ENCODE results near the gene KMT2E.
"Not testable (repeated sequence)": the region's sequence is repeated elsewhere in the genome, so short reads cannot be mapped to it uniquely, and the experiment has no call there.

KMT2E gene

DNA sequence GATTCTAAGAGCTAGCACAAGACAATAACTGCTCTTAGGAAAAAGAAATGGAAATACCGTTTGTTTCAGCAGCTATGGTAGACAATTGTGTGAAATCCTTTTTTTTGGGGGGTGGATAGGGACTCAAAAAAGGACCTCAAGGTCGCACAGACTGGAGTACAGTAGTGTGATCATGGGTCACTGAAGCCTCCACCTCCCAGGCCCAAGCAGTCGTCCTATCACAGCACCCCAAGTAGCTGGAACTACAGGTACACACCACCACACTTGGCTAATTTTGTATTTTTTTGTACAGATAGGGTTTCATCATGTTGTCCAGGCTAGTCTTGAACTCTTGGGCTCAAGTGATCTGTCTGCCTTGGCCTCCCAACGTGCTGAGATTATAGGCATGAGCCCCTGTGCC lies 33.9 kb downstream of the KMT2E start:
- no peak overlapping the region for H3K27ac ChIP-seq
- no peak for TF ChIP-seq ZFX (IDR thresholded peaks at IDR 0.05; ENCODE audit: borderline replicate concordance)
- TF ChIP-seq, protein P1, sequence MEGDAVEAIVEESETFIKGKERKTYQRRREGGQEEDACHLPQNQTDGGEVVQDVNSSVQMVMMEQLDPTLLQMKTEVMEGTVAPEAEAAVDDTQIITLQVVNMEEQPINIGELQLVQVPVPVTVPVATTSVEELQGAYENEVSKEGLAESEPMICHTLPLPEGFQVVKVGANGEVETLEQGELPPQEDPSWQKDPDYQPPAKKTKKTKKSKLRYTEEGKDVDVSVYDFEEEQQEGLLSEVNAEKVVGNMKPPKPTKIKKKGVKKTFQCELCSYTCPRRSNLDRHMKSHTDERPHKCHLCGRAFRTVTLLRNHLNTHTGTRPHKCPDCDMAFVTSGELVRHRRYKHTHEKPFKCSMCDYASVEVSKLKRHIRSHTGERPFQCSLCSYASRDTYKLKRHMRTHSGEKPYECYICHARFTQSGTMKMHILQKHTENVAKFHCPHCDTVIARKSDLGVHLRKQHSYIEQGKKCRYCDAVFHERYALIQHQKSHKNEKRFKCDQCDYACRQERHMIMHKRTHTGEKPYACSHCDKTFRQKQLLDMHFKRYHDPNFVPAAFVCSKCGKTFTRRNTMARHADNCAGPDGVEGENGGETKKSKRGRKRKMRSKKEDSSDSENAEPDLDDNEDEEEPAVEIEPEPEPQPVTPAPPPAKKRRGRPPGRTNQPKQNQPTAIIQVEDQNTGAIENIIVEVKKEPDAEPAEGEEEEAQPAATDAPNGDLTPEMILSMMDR (IDR thresholded peaks at IDR 0.05) = no peak

DNA sequence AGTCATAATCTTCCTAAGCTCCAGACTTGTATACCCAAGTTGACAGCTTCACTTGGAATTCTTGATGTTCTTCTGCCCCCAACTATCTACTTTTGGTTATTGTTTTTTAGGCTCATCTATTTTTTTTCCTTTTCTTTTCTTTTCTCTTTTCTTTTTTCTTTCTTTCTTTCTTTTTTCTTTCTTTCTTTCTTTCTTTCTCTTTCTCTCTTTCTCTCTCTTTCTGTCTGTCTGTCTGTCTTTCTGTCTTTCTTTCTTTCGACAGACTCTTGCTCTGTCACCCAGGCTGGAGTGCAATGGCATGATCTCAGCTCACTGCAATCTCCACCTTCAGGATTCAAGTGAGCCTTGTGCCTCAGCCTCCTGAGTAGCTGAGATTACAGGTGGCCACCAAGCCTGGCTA lies 36.5 kb downstream of the KMT2E start:
- no peak for TF ChIP-seq ZFX (IDR thresholded peaks at IDR 0.05; ENCODE audit: borderline replicate concordance)
- TF ChIP-seq, protein P1 (IDR thresholded peaks at IDR 0.05) = no peak
- H3K27ac ChIP-seq = no peak overlapping the region

DNA sequence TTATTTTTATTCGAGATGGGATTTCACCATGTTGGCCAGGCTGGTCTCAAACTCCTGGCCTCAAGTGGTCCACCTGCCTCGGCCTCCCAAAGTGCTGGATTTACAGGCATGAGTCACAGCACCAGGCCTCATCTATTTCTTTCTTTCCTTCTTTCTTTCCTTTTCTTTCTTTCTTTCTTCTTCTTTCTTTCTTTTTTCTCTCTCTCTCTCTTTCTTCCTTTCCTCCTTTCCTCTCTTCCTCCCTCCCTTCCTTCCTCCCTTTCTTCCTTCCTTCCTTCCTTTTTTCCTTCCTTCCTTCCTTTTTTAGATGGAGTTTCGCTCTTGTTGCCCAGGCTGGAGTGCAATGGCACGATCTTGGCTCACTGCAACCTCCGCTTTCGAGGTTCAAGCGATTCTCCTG lies 36.9 kb downstream of the KMT2E start:
- H3K27ac ChIP-seq = not testable (repeated sequence)

DNA sequence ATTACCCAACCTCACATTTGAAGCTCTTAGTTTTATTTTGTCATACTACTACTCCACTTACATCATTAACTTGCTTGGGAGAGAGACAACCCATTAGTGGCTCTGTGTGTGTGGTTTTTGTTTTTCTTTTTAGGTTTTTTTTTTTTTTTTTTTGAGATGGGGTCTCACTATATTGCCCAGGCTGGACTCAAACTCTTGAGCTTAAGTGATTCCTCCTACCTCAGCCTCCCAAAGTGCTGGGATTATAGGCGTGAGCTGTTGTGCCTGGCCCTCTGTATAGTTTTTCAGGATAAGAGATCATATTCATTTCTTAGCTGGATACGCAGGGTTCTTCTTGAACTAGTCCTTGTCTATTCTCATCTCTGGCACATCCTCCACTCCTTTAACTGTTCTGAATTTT lies 41.1 kb downstream of the KMT2E start:
- no peak overlapping the region; the same call in 1 of the 2 replicates for H3K27ac ChIP-seq
- TF ChIP-seq, protein P1 (IDR thresholded peaks at IDR 0.05) = no peak
- TF ChIP-seq ZFX (IDR thresholded peaks at IDR 0.05; ENCODE audit: borderline replicate concordance) = no peak

DNA sequence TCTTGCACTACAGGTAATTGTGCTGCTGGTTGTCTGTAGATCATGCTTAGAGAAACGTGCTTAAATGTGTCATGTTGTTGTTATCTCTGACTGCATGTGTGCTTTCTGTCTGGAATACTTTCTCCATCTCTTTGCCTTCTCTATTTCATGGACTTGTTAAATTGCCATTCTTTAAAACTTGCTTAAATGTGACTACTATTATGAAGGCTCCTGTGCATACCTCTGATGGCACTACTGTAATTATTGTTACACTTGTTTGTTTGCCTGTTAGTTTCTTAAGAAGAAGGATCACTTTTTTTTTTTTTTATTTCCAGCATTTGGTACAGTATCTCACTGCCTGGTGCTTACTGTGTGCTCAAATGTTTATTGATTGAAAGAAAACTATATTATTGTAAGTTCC lies 41.6 kb downstream of the KMT2E start:
- TF ChIP-seq, protein P1 (IDR thresholded peaks at IDR 0.05) = no peak
- TF ChIP-seq ZFX (IDR thresholded peaks at IDR 0.05; ENCODE audit: borderline replicate concordance) = no peak
- H3K27ac ChIP-seq = peak overlapping the region; percentile 17; the same call in 1 of the 2 replicates

DNA sequence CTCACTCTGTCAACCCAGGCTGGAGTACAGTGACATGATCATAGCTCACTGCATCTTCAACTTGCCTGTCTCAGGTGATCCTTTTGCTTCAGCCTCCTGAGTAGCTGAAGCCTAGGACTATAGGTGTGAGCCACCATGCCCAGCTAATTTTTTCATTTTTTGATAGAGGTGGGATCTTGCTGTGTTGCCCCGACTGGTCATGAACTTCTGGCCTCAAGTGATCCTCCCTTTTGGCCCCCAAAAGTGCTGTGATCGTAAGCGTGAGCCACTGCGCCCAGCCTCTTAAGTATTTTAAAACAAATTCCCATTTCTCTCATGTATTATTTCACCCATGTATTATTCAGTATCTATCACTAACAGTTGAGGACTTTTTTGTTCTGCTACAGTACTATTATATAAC lies 43.5 kb downstream of the KMT2E start:
- no peak overlapping the region for H3K27ac ChIP-seq

DNA sequence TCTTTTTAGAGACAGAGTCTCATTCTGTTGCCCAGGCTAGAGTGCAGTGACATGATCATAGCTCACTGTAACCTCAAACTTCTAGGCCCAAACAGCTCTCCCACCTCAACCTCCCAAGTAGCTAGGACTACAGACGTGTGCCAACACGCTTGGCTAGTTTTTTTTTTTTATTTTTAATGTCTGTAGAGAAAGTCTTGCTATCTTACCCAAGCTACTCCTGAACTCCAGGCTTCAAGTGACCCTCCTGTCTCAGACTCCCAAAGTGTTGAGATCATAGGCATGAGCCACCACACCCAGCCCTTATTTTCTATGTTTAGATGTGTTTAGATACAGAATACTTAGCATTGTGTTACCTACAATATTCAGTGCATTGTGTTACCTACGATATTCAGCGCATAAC lies 46.4 kb downstream of the KMT2E start:
- TF ChIP-seq, protein P1 (IDR thresholded peaks at IDR 0.05) = no peak
- no peak for TF ChIP-seq ZFX (IDR thresholded peaks at IDR 0.05; ENCODE audit: borderline replicate concordance)
- H3K27ac ChIP-seq = no peak overlapping the region

More for the DNA sequence above, 43.5 kb downstream of the KMT2E start:
- no peak for TF ChIP-seq ZFX (IDR thresholded peaks at IDR 0.05; ENCODE audit: borderline replicate concordance)
- TF ChIP-seq, protein P1 (IDR thresholded peaks at IDR 0.05) = no peak

DNA sequence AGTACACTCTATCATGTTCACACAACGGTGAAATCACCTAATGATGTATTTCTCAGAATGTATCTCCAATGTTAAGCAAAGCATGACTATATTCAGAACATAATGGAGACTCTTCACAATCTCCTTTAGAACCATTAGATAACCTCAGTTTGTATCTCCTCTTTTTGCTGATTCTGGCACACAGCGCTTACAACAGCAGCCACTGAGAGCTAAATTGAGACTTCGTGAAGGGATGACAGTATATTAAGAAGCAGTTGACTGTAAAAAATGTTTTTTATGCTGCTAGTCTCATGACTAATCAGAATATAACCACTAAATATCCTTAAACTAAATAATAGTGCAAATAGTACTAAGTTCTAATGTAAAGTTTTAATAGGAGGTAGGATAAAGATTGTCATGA lies 46.9 kb downstream of the KMT2E start:
- H3K27ac ChIP-seq = no peak overlapping the region
- TF ChIP-seq, protein P1 (IDR thresholded peaks at IDR 0.05) = no peak
- no peak for TF ChIP-seq ZFX (IDR thresholded peaks at IDR 0.05; ENCODE audit: borderline replicate concordance)
